ENCODE results near the gene PRSS3.
"Not testable (repeated sequence)": the region's sequence is repeated elsewhere in the genome, so short reads cannot be mapped to it uniquely, and the experiment has no call there.

Gene PRSS3

GRCh38 chr9:33776578-33776977 is 18.8 kb upstream of the PRSS3 start:
- peaks cover 3% of the 10 kb centered on the region for H3K27me3 Mint-ChIP-seq
- H3K36me3 Mint-ChIP-seq: no peaks in the 10 kb centered on the region
- H3K4me3 Mint-ChIP-seq: no peak overlapping the region
- H3K4me1 Mint-ChIP-seq (ENCODE audit: low read depth): peaks cover 4% of the 10 kb centered on the region
- no peak overlapping the region for H3K27ac Mint-ChIP-seq
- H3K9me3 Mint-ChIP-seq (ENCODE audit: low read depth): no peaks in the 10 kb centered on the region

DNA sequence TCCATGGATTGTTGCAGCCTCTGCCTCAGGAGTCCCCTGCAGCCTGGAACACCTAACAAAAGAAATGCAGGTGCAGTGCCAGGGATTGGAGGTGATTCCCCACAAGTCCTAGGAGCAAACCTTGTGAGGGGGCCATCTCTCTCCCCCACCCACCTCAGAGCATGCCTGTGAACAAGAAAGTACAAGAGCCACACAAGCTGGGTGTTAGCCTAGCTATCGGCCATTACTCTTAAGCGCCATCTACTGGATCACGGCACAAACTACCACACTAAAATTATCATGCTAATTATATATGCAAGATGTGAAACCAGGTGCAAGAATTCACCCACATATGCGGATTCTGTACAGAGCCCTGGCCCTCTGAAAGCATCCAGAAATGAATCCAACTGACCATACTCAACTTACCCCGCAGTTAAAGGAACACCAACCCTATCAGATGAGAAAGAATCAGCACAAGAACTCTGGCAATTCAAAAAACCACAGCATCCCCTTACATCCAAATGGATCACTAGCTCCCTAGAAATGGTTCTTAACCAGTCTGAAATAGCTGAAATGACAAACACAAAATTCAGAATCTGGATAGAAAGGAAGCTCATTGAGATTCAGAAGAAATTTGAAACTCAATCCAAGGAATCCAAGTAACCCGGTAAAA is 16.5 kb upstream of the PRSS3 start:
- H3K27ac Mint-ChIP-seq: no peak overlapping the region
- peaks cover 3% of the 10 kb centered on the region for H3K27me3 Mint-ChIP-seq
- H3K4me1 Mint-ChIP-seq (ENCODE audit: low read depth): peaks cover 4% of the 10 kb centered on the region
- H3K36me3 Mint-ChIP-seq: no peaks in the 10 kb centered on the region
- no peak overlapping the region for H3K4me3 Mint-ChIP-seq
- H3K9me3 Mint-ChIP-seq (ENCODE audit: low read depth): no peaks in the 10 kb centered on the region

GRCh38 chr9:33780276-33780675 is 15.1 kb upstream of the PRSS3 start:
- H3K36me3 Mint-ChIP-seq: no peaks in the 10 kb centered on the region
- no peak overlapping the region for H3K27ac Mint-ChIP-seq
- H3K9me3 Mint-ChIP-seq (ENCODE audit: low read depth): no peaks in the 10 kb centered on the region

DNA sequence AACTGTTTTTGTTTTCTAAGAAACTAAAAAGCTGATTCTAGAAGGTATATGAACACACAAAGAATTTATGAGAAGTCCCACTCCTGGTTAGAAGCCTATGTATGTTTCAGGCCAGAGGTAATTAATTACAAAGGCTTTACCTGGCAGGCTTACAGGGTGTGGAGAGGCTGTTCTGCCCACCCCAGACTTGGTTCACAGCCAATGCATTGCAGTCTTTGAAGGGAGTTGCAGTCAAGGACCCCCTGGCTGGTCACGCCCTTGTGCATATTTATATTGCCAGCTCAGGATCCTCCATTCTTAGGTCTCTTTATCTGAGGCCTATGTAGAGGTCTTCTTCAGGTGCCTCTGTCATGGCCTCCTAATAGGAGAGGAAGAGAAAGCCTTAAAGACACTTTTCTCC is 13.6 kb upstream of the PRSS3 start:
- peaks cover 13% of the 10 kb centered on the region for H3K4me1 Mint-ChIP-seq (ENCODE audit: low read depth)
- no peak overlapping the region for H3K27ac Mint-ChIP-seq

More at GRCh38 chr9:33780276-33780675, 15.1 kb upstream of the PRSS3 start:
- peaks cover 5% of the 10 kb centered on the region for H3K27me3 Mint-ChIP-seq
- H3K4me1 Mint-ChIP-seq (ENCODE audit: low read depth): peaks cover 4% of the 10 kb centered on the region
- no peak overlapping the region for H3K4me3 Mint-ChIP-seq

GRCh38 chr9:33782395-33783152 is 12.8 kb upstream of the PRSS3 start:
- Mint-ChIP-seq H3K27me3 (peaks cover 5% of the 10 kb centered on the region), H3K4me1 (ENCODE audit: low read depth) (peaks cover 13% of the 10 kb centered on the region), H3K4me3 (no peak overlapping the region), H3K27ac (no peak overlapping the region), H3K36me3 (no peaks in the 10 kb centered on the region), H3K9me3 (ENCODE audit: low read depth) (no peaks in the 10 kb centered on the region)

More for the DNA sequence above, 13.6 kb upstream of the PRSS3 start:
- peaks cover 5% of the 10 kb centered on the region for H3K27me3 Mint-ChIP-seq
- no peaks in the 10 kb centered on the region for H3K9me3 Mint-ChIP-seq (ENCODE audit: low read depth)
- no peak overlapping the region for H3K4me3 Mint-ChIP-seq
- H3K36me3 Mint-ChIP-seq: no peaks in the 10 kb centered on the region

DNA sequence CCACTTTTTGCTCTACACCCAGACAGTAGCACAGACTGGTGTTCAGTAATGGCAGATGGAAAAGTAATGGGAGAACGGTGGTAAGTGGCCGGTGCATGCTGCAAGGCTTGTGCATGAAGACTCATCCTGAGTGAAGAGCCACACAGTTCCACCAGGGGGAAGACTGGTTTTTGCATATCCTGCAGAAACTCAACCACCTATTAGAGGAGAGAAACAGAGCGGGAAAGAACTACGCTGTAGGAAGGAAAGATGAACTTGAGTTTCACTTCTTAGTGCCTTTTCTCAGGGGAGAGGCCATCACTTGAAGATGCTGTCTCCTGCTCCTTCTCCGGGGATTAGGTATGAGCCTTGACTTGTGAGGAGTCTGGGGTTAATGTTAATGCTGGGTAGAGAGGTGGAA is 9.4 kb upstream of the PRSS3 start:
- peaks cover 2% of the 10 kb centered on the region for H3K27me3 Mint-ChIP-seq
- H3K4me1 Mint-ChIP-seq (ENCODE audit: low read depth): peaks cover 9% of the 10 kb centered on the region
- H3K27ac Mint-ChIP-seq: no peak overlapping the region
- no peaks in the 10 kb centered on the region for H3K9me3 Mint-ChIP-seq (ENCODE audit: low read depth)
- H3K36me3 Mint-ChIP-seq: no peaks in the 10 kb centered on the region
- no peak overlapping the region for H3K4me3 Mint-ChIP-seq

GRCh38 chr9:33786681-33787080 is 8.7 kb upstream of the PRSS3 start:
- no peaks in the 10 kb centered on the region for H3K36me3 Mint-ChIP-seq
- H3K27ac Mint-ChIP-seq: no peak overlapping the region
- no peaks in the 10 kb centered on the region for H3K9me3 Mint-ChIP-seq (ENCODE audit: low read depth)

GRCh38 chr9:33787839-33788238 is 7.5 kb upstream of the PRSS3 start:
- Mint-ChIP-seq H3K36me3 (no peaks in the 10 kb centered on the region), H3K9me3 (ENCODE audit: low read depth) (no peaks in the 10 kb centered on the region), H3K4me3 (no peak overlapping the region), H3K27ac (no peak overlapping the region), H3K4me1 (ENCODE audit: low read depth) (peaks cover 9% of the 10 kb centered on the region), H3K27me3 (peaks cover 2% of the 10 kb centered on the region)

More at GRCh38 chr9:33786681-33787080, 8.7 kb upstream of the PRSS3 start:
- H3K4me3 Mint-ChIP-seq: no peak overlapping the region
- H3K27me3 Mint-ChIP-seq: peaks cover 2% of the 10 kb centered on the region
- peaks cover 9% of the 10 kb centered on the region for H3K4me1 Mint-ChIP-seq (ENCODE audit: low read depth)

DNA sequence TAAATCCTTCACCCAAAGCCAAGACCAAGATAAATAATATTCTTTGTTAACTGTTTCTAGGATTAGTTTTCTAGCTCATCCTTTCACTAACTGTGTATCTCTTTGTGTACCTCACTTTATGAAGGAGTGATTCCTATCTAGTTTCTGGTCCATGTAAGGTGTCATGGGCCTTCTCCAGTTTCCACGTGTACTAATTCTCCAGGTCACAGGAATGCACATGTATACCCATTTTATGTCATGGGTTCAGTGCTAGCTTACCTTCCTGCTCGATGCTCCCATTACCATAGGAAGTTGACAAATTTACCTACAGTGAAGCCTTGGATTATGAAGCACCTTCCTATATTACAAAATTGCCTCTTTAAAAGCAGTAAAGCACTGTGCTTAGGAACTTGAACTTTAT is 5.9 kb upstream of the PRSS3 start:
- H3K36me3 Mint-ChIP-seq: not testable (repeated sequence)

GRCh38 chr9:33791117-33791516 is 4.2 kb upstream of the PRSS3 start:
- Mint-ChIP-seq H3K27me3 (no peaks in the 10 kb centered on the region), H3K9me3 (ENCODE audit: low read depth) (no peaks in the 10 kb centered on the region), H3K36me3 (no peaks in the 10 kb centered on the region), H3K27ac (no peak overlapping the region), H3K4me3 (no peak overlapping the region), H3K4me1 (ENCODE audit: low read depth) (peaks cover 6% of the 10 kb centered on the region)

More for the DNA sequence above, 5.9 kb upstream of the PRSS3 start:
- H3K27me3 Mint-ChIP-seq; H3K27ac Mint-ChIP-seq; H3K9me3 Mint-ChIP-seq (ENCODE audit: low read depth); H3K4me1 Mint-ChIP-seq (ENCODE audit: low read depth); H3K4me3 Mint-ChIP-seq: not testable (repeated sequence)

DNA sequence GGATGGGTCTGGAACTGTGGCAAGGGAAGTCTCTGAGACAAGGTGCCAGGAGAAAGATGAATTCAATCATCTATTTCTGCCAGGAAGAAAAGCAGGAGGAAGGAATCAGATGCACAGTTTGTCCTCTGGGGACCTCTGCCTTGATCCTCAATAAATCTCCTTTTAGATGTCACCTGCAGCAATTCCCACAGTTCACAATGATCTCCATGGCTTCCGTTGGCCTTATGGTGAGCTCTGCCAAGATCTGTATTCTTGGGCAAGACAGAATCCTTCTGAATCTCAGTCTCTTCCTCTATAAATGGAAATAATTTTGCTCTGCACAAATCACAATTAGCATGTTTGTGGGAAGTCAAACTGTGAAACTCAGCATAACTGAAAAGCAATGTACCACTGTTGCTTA is 1.9 kb upstream of the PRSS3 start:
- not testable (repeated sequence) for H3K36me3 Mint-ChIP-seq; H3K27ac Mint-ChIP-seq; H3K27me3 Mint-ChIP-seq; H3K9me3 Mint-ChIP-seq (ENCODE audit: low read depth); H3K4me1 Mint-ChIP-seq (ENCODE audit: low read depth); H3K4me3 Mint-ChIP-seq

- Mint-ChIP-seq H3K9me3 (ENCODE audit: low read depth) (no peaks in the 10 kb centered on the region), H3K4me3 (no peak overlapping the region), H3K36me3 (no peaks in the 10 kb centered on the region), H3K4me1 (ENCODE audit: low read depth) (no peaks in the 10 kb centered on the region), H3K27me3 (peaks cover 3% of the 10 kb centered on the region), H3K27ac (no peak overlapping the region)
These were observed 801 bp upstream of the PRSS3 start for GRCh38 chr9:33794560-33794959.

DNA sequence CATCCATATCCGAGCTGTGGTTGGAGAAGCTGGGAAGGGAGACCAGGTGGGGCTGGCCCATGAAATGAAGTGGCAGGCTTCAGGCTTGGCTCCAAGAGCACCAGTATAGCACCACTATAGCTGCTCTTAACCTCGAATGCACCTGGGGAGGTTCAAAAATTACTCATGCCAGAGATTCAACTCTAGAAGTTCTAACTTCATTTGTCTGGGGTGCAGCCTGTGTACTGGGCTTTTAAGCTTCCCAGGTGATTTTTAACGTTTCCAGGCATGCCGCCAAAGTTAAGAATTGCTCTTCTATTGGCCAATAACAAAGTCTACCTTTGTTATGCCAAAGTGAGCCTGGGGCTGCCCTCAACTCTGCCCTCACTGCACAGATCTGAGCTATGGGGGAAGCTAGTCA is 458 bp downstream of the PRSS3 start:
- Mint-ChIP-seq H3K4me3 (no peak overlapping the region), H3K27ac (no peak overlapping the region), H3K4me1 (ENCODE audit: low read depth) (no peaks in the 10 kb centered on the region), H3K27me3 (peaks cover 3% of the 10 kb centered on the region), H3K36me3 (no peaks in the 10 kb centered on the region), H3K9me3 (ENCODE audit: low read depth) (no peaks in the 10 kb centered on the region)

DNA sequence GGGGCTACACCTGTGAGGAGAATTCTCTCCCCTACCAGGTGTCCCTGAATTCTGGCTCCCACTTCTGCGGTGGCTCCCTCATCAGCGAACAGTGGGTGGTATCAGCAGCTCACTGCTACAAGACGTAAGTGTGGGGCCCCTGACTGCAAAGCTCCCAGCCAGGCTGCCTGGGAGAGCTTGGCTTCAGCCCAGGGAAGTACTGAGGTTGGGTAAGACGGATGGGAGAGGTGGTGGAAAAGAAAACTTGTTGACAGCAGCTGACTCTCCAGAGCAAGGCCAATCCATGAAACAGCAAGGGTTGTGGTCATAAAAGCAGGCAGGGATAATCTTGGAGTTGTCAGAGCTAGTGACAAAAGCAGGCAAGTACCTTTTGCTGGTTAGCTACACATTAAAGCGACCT is 1.3 kb downstream of the PRSS3 start:
- not testable (repeated sequence) for H3K9me3 Mint-ChIP-seq (ENCODE audit: low read depth); H3K4me3 Mint-ChIP-seq; H3K27ac Mint-ChIP-seq; H3K36me3 Mint-ChIP-seq; H3K4me1 Mint-ChIP-seq (ENCODE audit: low read depth); H3K27me3 Mint-ChIP-seq

GRCh38 chr9:33797837-33798236 is 2.5 kb downstream of the PRSS3 start:
- H3K27ac Mint-ChIP-seq: no peak overlapping the region
- no peak overlapping the region for H3K4me3 Mint-ChIP-seq
- no peaks in the 10 kb centered on the region for H3K9me3 Mint-ChIP-seq (ENCODE audit: low read depth)
- peaks cover 3% of the 10 kb centered on the region for H3K27me3 Mint-ChIP-seq
- no peaks in the 10 kb centered on the region for H3K4me1 Mint-ChIP-seq (ENCODE audit: low read depth)
- no peaks in the 10 kb centered on the region for H3K36me3 Mint-ChIP-seq

GRCh38 chr9:33798545-33798944 is 3.2 kb downstream of the PRSS3 start:
- H3K4me3 Mint-ChIP-seq: no peak overlapping the region
- H3K9me3 Mint-ChIP-seq (ENCODE audit: low read depth): no peaks in the 10 kb centered on the region
- H3K27ac Mint-ChIP-seq: no peak overlapping the region
- peaks cover 3% of the 10 kb centered on the region for H3K27me3 Mint-ChIP-seq
- no peaks in the 10 kb centered on the region for H3K4me1 Mint-ChIP-seq (ENCODE audit: low read depth)
- no peaks in the 10 kb centered on the region for H3K36me3 Mint-ChIP-seq

Measured in activated naive CD8-positive, alpha-beta T cell (primary cell).